ENCODE data around the gene CXCR6.

The CXCR6 gene

DNA sequence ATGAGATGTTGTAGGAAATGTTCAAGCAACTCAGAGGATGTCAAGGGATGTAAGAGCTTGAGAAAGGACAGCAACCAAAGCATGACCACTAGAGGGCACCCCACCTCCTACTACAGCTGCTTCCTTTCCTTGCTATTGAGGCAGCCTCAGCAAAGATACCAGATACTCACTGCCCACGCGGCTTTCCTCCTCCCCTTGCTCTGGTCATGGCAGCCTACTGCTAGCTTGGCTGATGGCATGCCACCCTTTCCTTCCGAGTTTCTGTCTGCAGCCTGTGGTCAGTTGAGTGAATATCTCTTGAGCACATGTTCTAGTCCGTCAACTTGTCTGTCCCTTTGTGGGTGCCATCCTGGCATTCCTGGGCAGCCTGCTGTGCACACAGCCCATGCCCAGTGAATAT lies 4.4 kb upstream of the CXCR6 start (continued):
- TF ChIP-seq, protein P1, sequence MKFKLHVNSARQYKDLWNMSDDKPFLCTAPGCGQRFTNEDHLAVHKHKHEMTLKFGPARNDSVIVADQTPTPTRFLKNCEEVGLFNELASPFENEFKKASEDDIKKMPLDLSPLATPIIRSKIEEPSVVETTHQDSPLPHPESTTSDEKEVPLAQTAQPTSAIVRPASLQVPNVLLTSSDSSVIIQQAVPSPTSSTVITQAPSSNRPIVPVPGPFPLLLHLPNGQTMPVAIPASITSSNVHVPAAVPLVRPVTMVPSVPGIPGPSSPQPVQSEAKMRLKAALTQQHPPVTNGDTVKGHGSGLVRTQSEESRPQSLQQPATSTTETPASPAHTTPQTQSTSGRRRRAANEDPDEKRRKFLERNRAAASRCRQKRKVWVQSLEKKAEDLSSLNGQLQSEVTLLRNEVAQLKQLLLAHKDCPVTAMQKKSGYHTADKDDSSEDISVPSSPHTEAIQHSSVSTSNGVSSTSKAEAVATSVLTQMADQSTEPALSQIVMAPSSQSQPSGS (tag by site-specific recombination; IDR thresholded peaks at IDR 0.05; ENCODE audit: low read depth), result no peak
- TF ChIP-seq TRIM28 (IDR thresholded peaks at IDR 0.05; ENCODE audit: borderline replicate concordance, low read length) (no peak), ZNF324 (tag by site-specific recombination; IDR thresholded peaks at IDR 0.05) (no peak), ZNF211 (tag by site-specific recombination; IDR thresholded peaks at IDR 0.05; ENCODE audit: low read depth) (no peak), ZBTB17 (tag by site-specific recombination; IDR thresholded peaks at IDR 0.05) (0 out of 2 replicates have a peak, but pooled peaks have one; percentile 21), ZNF654 (tag by site-specific recombination; IDR thresholded peaks at IDR 0.05; ENCODE audit: low read depth) (peak; percentile 62), ZNF280C (tag by site-specific recombination; IDR thresholded peaks at IDR 0.05) (no peak), EGR2 (tag by site-specific recombination; IDR thresholded peaks at IDR 0.05; ENCODE audit: low read depth) (peak; percentile 41)
- TF ChIP-seq, protein P2, sequence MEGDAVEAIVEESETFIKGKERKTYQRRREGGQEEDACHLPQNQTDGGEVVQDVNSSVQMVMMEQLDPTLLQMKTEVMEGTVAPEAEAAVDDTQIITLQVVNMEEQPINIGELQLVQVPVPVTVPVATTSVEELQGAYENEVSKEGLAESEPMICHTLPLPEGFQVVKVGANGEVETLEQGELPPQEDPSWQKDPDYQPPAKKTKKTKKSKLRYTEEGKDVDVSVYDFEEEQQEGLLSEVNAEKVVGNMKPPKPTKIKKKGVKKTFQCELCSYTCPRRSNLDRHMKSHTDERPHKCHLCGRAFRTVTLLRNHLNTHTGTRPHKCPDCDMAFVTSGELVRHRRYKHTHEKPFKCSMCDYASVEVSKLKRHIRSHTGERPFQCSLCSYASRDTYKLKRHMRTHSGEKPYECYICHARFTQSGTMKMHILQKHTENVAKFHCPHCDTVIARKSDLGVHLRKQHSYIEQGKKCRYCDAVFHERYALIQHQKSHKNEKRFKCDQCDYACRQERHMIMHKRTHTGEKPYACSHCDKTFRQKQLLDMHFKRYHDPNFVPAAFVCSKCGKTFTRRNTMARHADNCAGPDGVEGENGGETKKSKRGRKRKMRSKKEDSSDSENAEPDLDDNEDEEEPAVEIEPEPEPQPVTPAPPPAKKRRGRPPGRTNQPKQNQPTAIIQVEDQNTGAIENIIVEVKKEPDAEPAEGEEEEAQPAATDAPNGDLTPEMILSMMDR (tag by site-specific recombination; IDR thresholded peaks at IDR 0.05), result 0 out of 2 replicates have a peak, but pooled peaks have one; percentile 20

- Histone ChIP-seq H3K4me3 (ENCODE audit: low read depth, low read length) (no peak overlapping the region), H3K4me1 (ENCODE audit: control insufficient read depth, insufficient read depth, low read length) (no peaks in the 10 kb centered on the region), H3K9me3 (ENCODE audit: control insufficient read depth, insufficient read depth, low read depth, low read length) (no peaks in the 10 kb centered on the region), H3K27ac (ENCODE audit: extremely low read depth, low read depth, low read length) (no peak overlapping the region), H3K36me3 (ENCODE audit: control insufficient read depth in 2 of 2, insufficient read depth in 1 of 2, low read length in 2 of 2) (peaks cover 0 to 68% of the 10 kb centered on the region in 2 experiments; a peak in 1 of 3 replicates)
- ChIA-PET CTCF (interaction anchor here (0.5 to 6.2 kb wide), 15 partner anchors 8 to 645 kb away, joined by 3 to 80 read pairs (median 4); no protein-coding TSS in a partner anchor), POLR2A (no interaction called here)
- TF ChIP-seq ZNF10 (tag by site-specific recombination; IDR thresholded peaks at IDR 0.05), result no peak
Observed at GRCh38 chr3:45939341-45939771, 3.9 kb upstream of the CXCR6 start.

- Histone ChIP-seq H3K4me3 (ENCODE audit: low read depth, low read length) (no peak overlapping the region), H3K27ac (ENCODE audit: extremely low read depth, low read depth, low read length) (no peak overlapping the region), H3K36me3 (ENCODE audit: control insufficient read depth in 2 of 2, insufficient read depth in 1 of 2, low read length in 2 of 2) (peaks cover 0 to 65% of the 10 kb centered on the region in 2 experiments; a peak in 1 of 3 replicates), H3K4me1 (ENCODE audit: control insufficient read depth, insufficient read depth, low read length) (no peaks in the 10 kb centered on the region), H3K9me3 (ENCODE audit: control insufficient read depth, insufficient read depth, low read depth, low read length) (no peaks in the 10 kb centered on the region)
- TF ChIP-seq ZBTB17 (tag by site-specific recombination; IDR thresholded peaks at IDR 0.05), result no peak
- TF ChIP-seq ZNF394 (tag by site-specific recombination; IDR thresholded peaks at IDR 0.05; ENCODE audit: borderline replicate concordance), result no peak
- no peak for TF ChIP-seq ZNF335 (tag by site-specific recombination; conservative IDR thresholded peaks at IDR 0.05)
- TF ChIP-seq ZNF707 (tag by site-specific recombination; IDR thresholded peaks at IDR 0.05), result no peak
- TF ChIP-seq, protein P2 (tag by site-specific recombination; IDR thresholded peaks at IDR 0.05), result no peak
- no peak for TF ChIP-seq ZNF221 (tag by site-specific recombination; IDR thresholded peaks at IDR 0.05; ENCODE audit: borderline replicate concordance)
- no peak for TF ChIP-seq ZIC2 (tag by site-specific recombination; IDR thresholded peaks at IDR 0.05)
- POLR2A ChIA-PET, result no interaction called here
- CTCF ChIA-PET, result interaction anchor here (0.6 to 6.2 kb wide), 5 partner anchors 32 to 177 kb away, joined by 3 to 80 read pairs (median 5); no protein-coding TSS in a partner anchor
Observed at GRCh38 chr3:45940004-45940780, 3.1 kb upstream of the CXCR6 start.
